ENCODE results near the gene SPATA45. TPM values are rescaled to one million over a fixed set of nuclear protein-coding genes. Genes with fewer than 3 reads are reported as not detected.
A peak's percentile ranks its signal among the peaks of the same experiment; 100 is the strongest.

The SPATA45 gene
- total RNA-seq (2022) (not detected in 2 replicates), Bru-seq, nascent RNA (percentile 27 among the genes with signal in this experiment), BruChase-seq, experiment 1, labeled RNA remaining after a 2-hour chase (percentile 23 among the genes with signal in this experiment), BruChase-seq, experiment 2, labeled RNA remaining after a 6-hour chase (percentile 21 among the genes with signal in this experiment)
- long read RNA-seq, result 0 reads

- Histone ChIP-seq H3K4me1 (no peaks in the 10 kb centered on the region), H3K9me3 (peaks cover 2% of the 10 kb centered on the region; the same call in 1 of the 2 replicates), H3K36me3 (ENCODE audit: control insufficient read depth, insufficient read depth, low read length) (no peaks in the 10 kb centered on the region), H3K4me3 (ENCODE audit: low read depth, low read length) (no peak within 1 kb of the TSS), H3K27me3 (replicated peaks; ENCODE audit: control insufficient read depth, insufficient read depth, low read length) (no peaks in the 10 kb centered on the region)
- Mint-ChIP-seq H3K4me1 (ENCODE audit: low read depth, unreplicated experiment) (no peaks in the 10 kb centered on the region), H3K27me3 (ENCODE audit: insufficient read depth, unreplicated experiment) (no peaks in the 10 kb centered on the region), H3K36me3 (ENCODE audit: insufficient read depth, unreplicated experiment) (peaks cover 5% of the 10 kb centered on the region), H3K4me3 (ENCODE audit: unreplicated experiment) (no peak within 1 kb of the TSS), H3K27ac (ENCODE audit: unreplicated experiment) (no peak within 1 kb of the TSS), H3K9me3 (ENCODE audit: unreplicated experiment) (no peaks in the 10 kb centered on the region)
- ChIA-PET POLR2A (no interaction called here), CTCF (interaction anchor here (0.5 to 0.7 kb wide), 2 partner anchors 33 to 148 kb away, joined by 3 to 10 read pairs; partner anchors contain the start of gene BATF3)
- no peak for TF ChIP-seq CTCF (IDR thresholded peaks at IDR 0.05; ENCODE audit: insufficient read depth in 1 of 2, low read depth in 1 of 2, low read length in 1 of 2, severe bottlenecking in 1 of 2, unreplicated experiment in 1 of 2)
- no TSS peak for BruUV-seq (replicated peaks)
- DNase-seq, result no peak
- intact Hi-C loops (cut with micrococcal nuclease; ENCODE audit: unreplicated experiment), result no loop called here
Observed at GRCh38 chr1:212847549-212847948, at the start of gene SPATA45. Gene SPATA45, minus strand, starts transcription at chr1:212847649. Its CDS starts 11,500 bp downstream, at chr1:212836149.

GRCh38 chr1:212892108-212892507 is 44.7 kb upstream of the SPATA45 start:
- no peak overlapping the region for H3K4me3 ChIP-seq (ENCODE audit: low read depth, low read length)
- intact Hi-C loops (cut with micrococcal nuclease; ENCODE audit: unreplicated experiment), result no loop called here
- POLR2A ChIA-PET, result no interaction called here
- Mint-ChIP-seq H3K36me3 (ENCODE audit: insufficient read depth, unreplicated experiment) (peaks cover 91% of the 10 kb centered on the region), H3K9me3 (ENCODE audit: unreplicated experiment) (no peaks in the 10 kb centered on the region), H3K4me3 (ENCODE audit: unreplicated experiment) (no peak overlapping the region), H3K27me3 (ENCODE audit: insufficient read depth, unreplicated experiment) (no peaks in the 10 kb centered on the region), H3K27ac (ENCODE audit: unreplicated experiment) (no peak overlapping the region), H3K4me1 (ENCODE audit: low read depth, unreplicated experiment) (no peaks in the 10 kb centered on the region)
- BruUV-seq (replicated peaks), result no TSS peak
- no peak for TF ChIP-seq CTCF (IDR thresholded peaks at IDR 0.05; ENCODE audit: insufficient read depth in 1 of 2, low read depth in 1 of 2, low read length in 1 of 2, severe bottlenecking in 1 of 2, unreplicated experiment in 1 of 2)
- DNase-seq, result no peak
- peaks cover 6% of the 10 kb centered on the region for H3K36me3 ChIP-seq (ENCODE audit: control insufficient read depth, insufficient read depth, low read length)
- H3K4me1 ChIP-seq, result no peaks in the 10 kb centered on the region
- CTCF ChIA-PET, result no interaction called here
- no peaks in the 10 kb centered on the region for H3K27me3 ChIP-seq (replicated peaks; ENCODE audit: control insufficient read depth, insufficient read depth, low read length)
- no peaks in the 10 kb centered on the region for H3K9me3 ChIP-seq

GRCh38 chr1:212884592-212884991 is 37.1 kb upstream of the SPATA45 start:
- no peaks in the 10 kb centered on the region for H3K4me1 ChIP-seq
- no peaks in the 10 kb centered on the region for H3K4me1 Mint-ChIP-seq (ENCODE audit: low read depth, unreplicated experiment)
- no peaks in the 10 kb centered on the region for H3K27me3 ChIP-seq (replicated peaks; ENCODE audit: control insufficient read depth, insufficient read depth, low read length)
- H3K4me3 Mint-ChIP-seq (ENCODE audit: unreplicated experiment), result no peak overlapping the region
- no TSS peak for BruUV-seq (replicated peaks)
- H3K4me3 ChIP-seq (ENCODE audit: low read depth, low read length), result no peak overlapping the region
- no peaks in the 10 kb centered on the region for H3K9me3 Mint-ChIP-seq (ENCODE audit: unreplicated experiment)
- no peak for TF ChIP-seq CTCF (IDR thresholded peaks at IDR 0.05; ENCODE audit: insufficient read depth in 1 of 2, low read depth in 1 of 2, low read length in 1 of 2, severe bottlenecking in 1 of 2, unreplicated experiment in 1 of 2)
- H3K36me3 Mint-ChIP-seq (ENCODE audit: insufficient read depth, unreplicated experiment), result peaks cover 38% of the 10 kb centered on the region
- intact Hi-C loops (cut with micrococcal nuclease; ENCODE audit: unreplicated experiment), result no loop called here
- H3K9me3 ChIP-seq, result no peaks in the 10 kb centered on the region
- CTCF ChIA-PET, result no interaction called here
- no peaks in the 10 kb centered on the region for H3K27me3 Mint-ChIP-seq (ENCODE audit: insufficient read depth, unreplicated experiment)
- H3K27ac Mint-ChIP-seq (ENCODE audit: unreplicated experiment), result no peak overlapping the region
- no peak for DNase-seq
- POLR2A ChIA-PET, result no interaction called here
- peaks cover 2% of the 10 kb centered on the region; the same call in 1 of the 2 replicates for H3K36me3 ChIP-seq (ENCODE audit: control insufficient read depth, insufficient read depth, low read length)

Measured in Caco-2 (cell line).